K562 (cell line): ENCODE results near the gene FAM171A2. TPM values are rescaled to one million over a fixed set of nuclear protein-coding genes. Genes with fewer than 3 reads are reported as not detected.

Experiments
- BRF2 ChIP-seq: IDR thresholded peaks from 3 replicates; pipeline ENCODE4 v1.6.1; 2011; ENCODE audit warnings: borderline replicate concordance, mild to moderate bottlenecking; ENCODE audit not compliant: insufficient read length, insufficient read depth
- CGGBP1 ChIP-seq: fragments of 250-450 bp; sonication (Bioruptor Pico); IDR thresholded peaks from 2 replicates; pipeline ENCODE4 v1.9.0; 2021; ENCODE audit warnings: mild to moderate bottlenecking
- CREBBP ChIP-seq: IDR thresholded peaks from one replicate; pipeline ENCODE4 v1.6.1; 2012; ENCODE audit warnings: low read depth, mild to moderate bottlenecking, control low read depth, inconsistent platforms, low read length
- CXXC5 ChIP-seq: fragments of 250-450 bp; sonication (Bioruptor Pico); IDR thresholded peaks from 2 replicates; pipeline ENCODE4 v1.8.0; 2022; ENCODE audit warnings: inconsistent platforms, mild to moderate bottlenecking, moderate library complexity
- FIP1L1 ChIP-seq: fragments of 200-400 bp; formaldehyde crosslinking; IDR thresholded peaks from 2 replicates; pipeline ENCODE4 v1.6.1; 2018; ENCODE audit warnings: mild to moderate bottlenecking, low read depth, low read length; ENCODE audit not compliant: poor library complexity, severe bottlenecking
- GATA2 ChIP-seq: sonication (generic); formaldehyde crosslinking; IDR thresholded peaks from 2 replicates; pipeline ENCODE4 v1.4.0; 2020; ENCODE audit warnings: mild to moderate bottlenecking, missing genetic modification reagents
- GTF2A2 ChIP-seq: IDR thresholded peaks from 2 replicates; pipeline ENCODE4 v1.6.1; 2016; ENCODE audit warnings: mild to moderate bottlenecking, missing genetic modification characterization, missing compliant biosample characterization
- HDAC1 ChIP-seq, 2 experiments: fragments of 450-650 bp; IDR thresholded peaks; 2 replicates each; pipeline ENCODE4 v1.6.1; 2016 to 2017; ENCODE audit warnings: inconsistent platforms in 1 of 2, mild to moderate bottlenecking in 1 of 2, moderate library complexity in 1 of 2
- HOMEZ ChIP-seq: fragments of 250-450 bp; sonication (Bioruptor Pico); IDR thresholded peaks from 2 replicates; pipeline ENCODE4 v1.4.0; 2020; ENCODE audit warnings: mild to moderate bottlenecking, moderate library complexity
- KDM1A ChIP-seq, 2 experiments: fragments of 450-650 bp; IDR thresholded peaks; 2 replicates each; pipeline ENCODE4 v1.6.1; 2016; ENCODE audit warnings: mild to moderate bottlenecking in 2 of 2
- NCOA6 ChIP-seq: fragments of 450-650 bp; IDR thresholded peaks from 2 replicates; pipeline ENCODE4 v1.6.1; 2017; ENCODE audit warnings: mild to moderate bottlenecking
- PRMT5 ChIP-seq: sonication (generic); formaldehyde crosslinking; IDR thresholded peaks from 2 replicates; pipeline ENCODE4 v1.5.0; 2020; ENCODE audit warnings: missing genetic modification reagents
- RBM15 ChIP-seq: fragments of 200-400 bp; formaldehyde crosslinking; IDR thresholded peaks from 2 replicates; pipeline ENCODE4 v1.6.1; 2018; ENCODE audit warnings: mild to moderate bottlenecking, low read length, moderate library complexity; ENCODE audit not compliant: insufficient read depth
- THRAP3 ChIP-seq: fragments of 450-650 bp; IDR thresholded peaks from 2 replicates; pipeline ENCODE4 v1.6.1; 2016; ENCODE audit warnings: mild to moderate bottlenecking, inconsistent platforms, borderline replicate concordance
- U2AF2 ChIP-seq: fragments of 200-400 bp; formaldehyde crosslinking; optimal IDR thresholded peaks from 2 replicates; pipeline ENCODE3; 2017; ENCODE audit warnings: low read depth, mild to moderate bottlenecking, low read length
- USF2 ChIP-seq: sonication (generic); formaldehyde crosslinking; IDR thresholded peaks from 2 replicates; pipeline ENCODE4 v1.5.0; 2020; ENCODE audit warnings: missing genetic modification reagents
- ZNF224 ChIP-seq: sonication (generic); formaldehyde crosslinking; IDR thresholded peaks from 2 replicates; pipeline ENCODE4 v1.8.0; 2022; ENCODE audit warnings: mild to moderate bottlenecking, missing genetic modification reagents
- ZNF398 ChIP-seq: fragments of 250-450 bp; sonication (Bioruptor Pico); IDR thresholded peaks from 2 replicates; pipeline ENCODE4 v1.8.0; 2021; ENCODE audit warnings: moderate library complexity, mild to moderate bottlenecking, inconsistent platforms
- ZNF444 ChIP-seq: fragments of 250-450 bp; sonication (Bioruptor Pico); IDR thresholded peaks from 2 replicates; pipeline ENCODE4 v1.4.0; 2020; ENCODE audit warnings: mild to moderate bottlenecking, moderate library complexity
- ZNF830 ChIP-seq: fragments of 250-450 bp; sonication (Bioruptor Pico); IDR thresholded peaks from 2 replicates; pipeline ENCODE4 v1.5.0; 2021; ENCODE audit warnings: mild to moderate bottlenecking
- polyA plus RNA-seq, 8 experiments: library from polyadenylated mRNA; depleted of rRNA in 4 of 8; stranded (reverse) in 5 of 8; unstranded in 3 of 8; fragments of >200 nt; fragmentation: Nextera tagmentation in 2 of 8; fragmentation: Illumina TruSeq in 1 of 8; extraction: Ambion mirVana in 2 of 8; extraction: Trizol in 1 of 8; gene quantifications; 2 replicates each; pipeline versions ENCODE4 v1.2.1 to v1.2.3, GENCODE V29; 2011 to 2014; ENCODE audit warnings: inconsistent platforms in 1 of 8, missing spikeins in 1 of 8
- total RNA-seq, 7 experiments: library from RNA; depleted of rRNA in 6 of 7; stranded (reverse); fragments of >200 nt in 6 of 7; fragmentation: Illumina TruSeq in 2 of 7; extraction: Trizol in 2 of 7; gene quantifications; 2 replicates each; pipeline versions ENCODE4 v1.2.1 to v1.2.3, GENCODE V29; 2011 to 2021; ENCODE audit warnings: low replicate concordance in 1 of 7

FAM171A2 gene
- total and polyA plus RNA-seq, 9 of the 15 experiments (the other 6 are each of a cell fraction or from before 2014, with no cell fraction given), result 0.10 to 10.2 (median 2.0) TPM; not detected in 1

GRCh38 chr17:44389723-44390202 is 26.1 kb upstream of the FAM171A2 start (continued):
- TF ChIP-seq GATA2 (CRISPR knock-in tag) (peak; percentile 92), PRMT5 (CRISPR knock-in tag) (no peak), ZNF444 (no peak), HOMEZ (no peak), CXXC5 (peak; percentile 22; the same call in 1 of the 2 replicates), USF2 (CRISPR knock-in tag) (no peak), FIP1L1 (no peak), BRF2 (no peak), ZNF398 (no peak), CGGBP1 (CRISPR knock-in tag) (no peak), U2AF2 (no peak), CREBBP (no peak), ZNF224 (CRISPR knock-in tag) (no peak), THRAP3 (no peak), NCOA6 (no peak), GTF2A2 (tag) (no peak), RBM15 (no peak), KDM1A (IDR thresholded peaks at IDR 0.05) (peak; percentile 70 to 79; a peak in 3 of 4 replicates), ZNF830 (CRISPR knock-in tag) (no peak), HDAC1 (IDR thresholded peaks at IDR 0.05) (0 out of 4 replicates have a peak, but pooled peaks have one; percentile 9 to 25)
